Thyroid gland (tissue), 4 donors: Measurements from ENCODE around the gene PHKG2. TPM values are rescaled to one million over a fixed set of nuclear protein-coding genes. Genes with fewer than 3 reads are reported as not detected.
A peak's percentile ranks its signal among the peaks of the same experiment; 100 is the strongest.

Experiments
- DNase-seq, 2 donors: peaks; one replicate each; pipeline ENCODE4 v3.0.0-alpha.2; 2019
- H3K27ac ChIP-seq, 3 donors: fragments of 200-600 bp; sonication (generic); 1 replicate in 2 of 3; 2 replicates in 1 of 3; pipeline ENCODE4 v1.5.1; 2016 to 2019; ENCODE audit warnings: mild to moderate bottlenecking in 1 of 3, moderate library complexity in 1 of 3
- H3K27me3 ChIP-seq: fragments of 200-600 bp; sonication (generic); one replicate; pipeline ENCODE4 v1.5.1; 2019
- H3K36me3 ChIP-seq, 2 donors: fragments of 200-600 bp; sonication (generic); one replicate each; pipeline ENCODE4 v1.5.1; 2016 to 2019
- H3K4me1 ChIP-seq, 2 donors: fragments of 200-600 bp; sonication (generic); one replicate each; pipeline ENCODE4 v1.5.1; 2017 to 2019
- H3K4me3 ChIP-seq, 3 donors: fragments of 200-600 bp; sonication (generic); replicated peaks in 1 of 3; 1 replicate in 2 of 3; 2 replicates in 1 of 3; pipeline ENCODE4 v1.5.1; 2016; ENCODE audit warnings: mild to moderate bottlenecking in 1 of 3
- H3K9me3 ChIP-seq: fragments of 200-600 bp; sonication (generic); one replicate; pipeline ENCODE4 v1.5.1; 2017
- CTCF ChIP-seq, 6 experiments: fragments of 200-600 bp in 3 of 6; fragments of 450-650 bp in 3 of 6; sonication (generic) in 3 of 6; IDR thresholded peaks; one replicate each; pipeline ENCODE4 v1.5.1; 2016 to 2019; ENCODE audit warnings: antibody characterized with exemption in 6 of 6, mild to moderate bottlenecking in 2 of 6, inconsistent platforms in 1 of 6, moderate library complexity in 1 of 6
- POLR2A ChIP-seq, 2 donors: fragments of 450-650 bp; IDR thresholded peaks; one replicate each; pipeline ENCODE4 v1.6.1; 2017; ENCODE audit warnings: antibody characterized with exemption in 2 of 2, mild to moderate bottlenecking in 2 of 2, moderate library complexity in 1 of 2
- WGBS, 2 donors: methylation state at CpG; one replicate each; pipeline ENCODE4 v1.1.5; 2017; 5-methylcytosine and 5-hydroxymethylcytosine counted together
- intact Hi-C: fragments of 100-400 bp; cut with DNase I; formaldehyde crosslinking; loops from one replicate; pipeline ENCODE4 v1.15.1; 2023
- small RNA-seq: library from RNA; depleted of rRNA; stranded (forward); fragments of <200 nt; gene quantifications from one replicate; pipeline ENCODE3, GENCODE V24; 2016
- total RNA-seq, 4 donors: library from RNA; depleted of rRNA; stranded (reverse); fragments of >200 nt; gene quantifications; one replicate each; pipeline ENCODE4 v1.2.3, GENCODE V29; 2016

Gene PHKG2
- total RNA-seq, 4 donors from 2014 or later = 28.1 to 52.8 (median 42.3) TPM

GRCh38 chr16:30794634-30795033, 46.4 kb downstream of the PHKG2 start:
- DNase-seq = no peak
- intact Hi-C loops = no loop called here
- no peak for TF ChIP-seq CTCF (IDR thresholded peaks at IDR 0.05)
- no peak for TF ChIP-seq POLR2A (IDR thresholded peaks at IDR 0.05)
- Histone ChIP-seq H3K27me3 (no peaks in the 10 kb centered on the region), H3K9me3 (no peaks in the 10 kb centered on the region), H3K27ac (no peak overlapping the region), H3K4me3 (no peak overlapping the region), H3K36me3 (no peaks in the 10 kb centered on the region), H3K4me1 (no peaks in the 10 kb centered on the region)
- WGBS, 2 donors = 90 to 91% methylated on average over 3 of the region's 3 CpGs

GRCh38 chr16:30797670-30798309, 49.6 kb downstream of the PHKG2 start:
- H3K4me1 ChIP-seq = no peaks in the 10 kb centered on the region
- 80 to 81% methylated on average over 8 of the region's 8 CpGs for WGBS, 2 donors
- no peak for DNase-seq
- no peak overlapping the region for H3K4me3 ChIP-seq
- no peaks in the 10 kb centered on the region for H3K27me3 ChIP-seq
- no peaks in the 10 kb centered on the region for H3K9me3 ChIP-seq
- TF ChIP-seq POLR2A (IDR thresholded peaks at IDR 0.05) (no peak), CTCF (IDR thresholded peaks at IDR 0.05) (no peak)
- H3K36me3 ChIP-seq = no peaks in the 10 kb centered on the region
- H3K27ac ChIP-seq = no peak overlapping the region
- intact Hi-C loops = no loop called here

Small RNAs within 50 kb of the gene (small RNA-seq; reads per million reads assigned to genes)
- not detected for gene RNU6-1043P
- gene SNORA30 = 1.6 reads per million, percentile 45 among the genes with 10 or more reads in this experiment

Other genes starting within 250 kb of the PHKG2 start
- gene ZNF768, start 221.9 kb upstream of the PHKG2 start, total RNA-seq = 10 to 100 TPM; 27.4 to 44.9 (median 32.3) TPM
- gene ZNF747, start 213.6 kb upstream of the PHKG2 start, total RNA-seq = 10 to 100 TPM; 13.6 to 30.7 (median 21.8) TPM
- 10 to 100 TPM in 3 of 4 donors, 1 to 10 TPM in 1; 9.3 to 15.4 (median 11.8) TPM for gene ZNF764, start 190.1 kb upstream of the PHKG2 start, total RNA-seq
- 10 to 100 TPM; 10.6 to 26.1 (median 16.5) TPM for gene ZNF688, start 176.7 kb upstream of the PHKG2 start, total RNA-seq
- 10 to 100 TPM; 10.3 to 16.9 (median 12.4) TPM for gene ZNF785, start 162.7 kb upstream of the PHKG2 start, total RNA-seq
- gene ZNF689, start 138.0 kb upstream of the PHKG2 start, total RNA-seq = 10 to 100 TPM in 3 of 4 donors, 1 to 10 TPM in 1; 9.7 to 14.7 (median 11.8) TPM
- 10 to 100 TPM; 26.5 to 44.7 (median 34.7) TPM for gene PRR14, start 97.5 kb upstream of the PHKG2 start, total RNA-seq
- 10 to 100 TPM; 35.6 to 56.8 (median 42.1) TPM for gene FBRS, start 90.0 kb upstream of the PHKG2 start, total RNA-seq
- gene SRCAP, start 49.3 kb upstream of the PHKG2 start, total RNA-seq = 10 to 100 TPM; 32.9 to 57.7 (median 50.7) TPM
- gene CFAP119, start 13.6 kb downstream of the PHKG2 start, total RNA-seq = 10 to 100 TPM in 3 of 4 donors, 1 to 10 TPM in 1; 9.6 to 24.7 (median 15.5) TPM
- gene RNF40, start 13.9 kb downstream of the PHKG2 start, total RNA-seq = 100 to 1,000 TPM; 105 to 147 (median 113) TPM
- gene ZNF629, start 38.8 kb downstream of the PHKG2 start, total RNA-seq = 10 to 100 TPM; 14.5 to 26.7 (median 19.0) TPM
- 10 to 100 TPM; 43.6 to 67.6 (median 47.9) TPM for gene BCL7C, start 145.7 kb downstream of the PHKG2 start, total RNA-seq
- gene CTF1, start 148.2 kb downstream of the PHKG2 start, total RNA-seq = 1 to 10 TPM; 2.6 to 7.5 (median 5.6) TPM
- gene FBXL19, start 175.1 kb downstream of the PHKG2 start, total RNA-seq = 10 to 100 TPM; 11.7 to 24.0 (median 14.4) TPM
- 10 to 100 TPM; 32.9 to 49.5 (median 40.2) TPM for gene ORAI3, start 200.6 kb downstream of the PHKG2 start, total RNA-seq
- 10 to 100 TPM in 2 of 4 donors, 1 to 10 TPM in 2; 7.7 to 11.4 (median 9.2) TPM for gene SETD1A, start 209.3 kb downstream of the PHKG2 start, total RNA-seq
- gene HSD3B7, start 236.8 kb downstream of the PHKG2 start, total RNA-seq = 10 to 100 TPM in 2 of 4 donors, 1 to 10 TPM in 2; 4.0 to 13.8 (median 10.9) TPM